Fibroblast of lung (primary cell): ENCODE results near the gene TREML2. TPM values are rescaled to one million over a fixed set of nuclear protein-coding genes. Genes with fewer than 3 reads are reported as not detected.

Experiments used
- DNase-seq, 2 donors: peaks; one replicate each; pipeline versions ENCODE4 v3.0.0 to v3.0.0-alpha.2; 2010; ENCODE audit warnings: low read depth in 2 of 2
- H2AFZ ChIP-seq: 2 replicates; pipeline ENCODE4 v1.5.1; 2012; ENCODE audit warnings: low read length, control low read depth, inconsistent platforms
- H3K27ac ChIP-seq: 2 replicates; pipeline ENCODE4 v1.5.1; 2011; ENCODE audit warnings: low read length, control low read depth; ENCODE audit not compliant: insufficient read depth
- H3K27me3 ChIP-seq: 2 replicates; pipeline ENCODE4 v1.5.1; 2011; ENCODE audit warnings: mild to moderate bottlenecking, low read length; ENCODE audit not compliant: control insufficient read depth, insufficient read depth
- H3K36me3 ChIP-seq: 2 replicates; pipeline ENCODE4 v1.5.1; 2011; ENCODE audit warnings: low read length; ENCODE audit not compliant: control insufficient read depth, insufficient read depth
- H3K4me1 ChIP-seq: 2 replicates; pipeline ENCODE4 v1.5.1; 2011; ENCODE audit warnings: low read length; ENCODE audit not compliant: control insufficient read depth, insufficient read depth; ENCODE audit errors: extremely low read depth
- H3K4me2 ChIP-seq: 2 replicates; pipeline ENCODE4 v1.5.1; 2011; ENCODE audit warnings: low read length, control low read depth; ENCODE audit not compliant: insufficient read depth; ENCODE audit errors: extremely low read depth
- H3K4me3 ChIP-seq, 4 experiments: fragments of 200-600 bp in 1 of 4; sonication (generic) in 1 of 4; replicated peaks in 1 of 4; 2 replicates each; pipeline ENCODE4 v1.5.1; 2011 to 2016; ENCODE audit warnings: low read length in 4 of 4, low read depth in 3 of 4, mild to moderate bottlenecking in 3 of 4, control low read depth in 2 of 4, inconsistent platforms in 1 of 4, mixed read lengths in 1 of 4; ENCODE audit not compliant: insufficient read depth in 1 of 4; ENCODE audit errors: control extremely low read depth in 1 of 4
- H3K79me2 ChIP-seq: 2 replicates; pipeline ENCODE4 v1.5.1; 2012; ENCODE audit warnings: mild to moderate bottlenecking, low read length, inconsistent platforms; ENCODE audit not compliant: control insufficient read depth, insufficient read depth
- H3K9ac ChIP-seq: 2 replicates; pipeline ENCODE4 v1.5.1; 2011; ENCODE audit warnings: mild to moderate bottlenecking, low read length, control low read depth; ENCODE audit not compliant: insufficient read depth
- H3K9me3 ChIP-seq: 2 replicates; pipeline ENCODE4 v1.5.1; 2012; ENCODE audit warnings: low read depth, low read length; ENCODE audit not compliant: control insufficient read depth, insufficient read depth
- H4K20me1 ChIP-seq: 2 replicates; pipeline ENCODE4 v1.5.1; 2011; ENCODE audit warnings: low read length; ENCODE audit not compliant: control insufficient read depth, insufficient read depth; ENCODE audit errors: extremely low read depth
- CTCF ChIP-seq, 2 donors: IDR thresholded peaks in 1 of 2; conservative IDR thresholded peaks in 1 of 2; 1 replicate in 1 of 2; 2 replicates in 1 of 2; pipeline ENCODE4 v1.5.1; 2011 to 2012; ENCODE audit warnings: low read length in 2 of 2, control low read depth in 1 of 2, inconsistent platforms in 1 of 2, low read depth in 1 of 2, mild to moderate bottlenecking in 1 of 2
- EZH2 ChIP-seq: IDR thresholded peaks from 2 replicates; pipeline ENCODE4 v1.5.1; 2012; ENCODE audit warnings: low read length, control low read depth, mild to moderate bottlenecking; ENCODE audit errors: missing control alignments
- polyA plus RNA-seq, 2 donors: library from polyadenylated mRNA; depleted of rRNA in 1 of 2; stranded (reverse) in 1 of 2; unstranded in 1 of 2; fragments of >200 nt; gene quantifications; 2 replicates each; pipeline ENCODE4 v1.2.1, GENCODE V29; 2011 to 2012; ENCODE audit warnings: missing spikeins in 1 of 2
- total RNA-seq: library from RNA; depleted of rRNA; stranded (reverse); fragments of >200 nt; gene quantifications from 2 replicates; pipeline ENCODE4 v1.2.1, GENCODE V29; 2014

Gene TREML2
- total and polyA plus RNA-seq, 2 donors (not counting 1 experiment from before 2014, with no cell fraction given): not detected

- DNase-seq: no peak
- no peaks in the 10 kb centered on the region for H3K27me3 ChIP-seq
- TF ChIP-seq CTCF (conservative IDR thresholded peaks at IDR 0.05 in 1 of 2, IDR thresholded peaks at IDR 0.05 in 1 of 2; ENCODE audit: low read depth in 1 of 2, low read length in 2 of 2) (no peak), EZH2 (no peak)
Measured at GRCh38 chr6:41222513-41222912, 21.6 kb upstream of the TREML2 start.

GRCh38 chr6:41222045-41222444 lies 21.1 kb upstream of the TREML2 start:
- Histone ChIP-seq H3K4me3 (no peak overlapping the region), H3K9ac (no peak overlapping the region), H3K9me3 (no peaks in the 10 kb centered on the region), H3K27ac (no peak overlapping the region), H3K36me3 (no peaks in the 10 kb centered on the region), H3K79me2 (no peaks in the 10 kb centered on the region), H2AFZ (no peak overlapping the region), H3K4me1 (no peaks in the 10 kb centered on the region), H3K4me2 (no peak overlapping the region), H3K27me3 (no peaks in the 10 kb centered on the region), H4K20me1 (no peaks in the 10 kb centered on the region)
- no peak for DNase-seq
- no peak for TF ChIP-seq CTCF (conservative IDR thresholded peaks at IDR 0.05 in 1 of 2, IDR thresholded peaks at IDR 0.05 in 1 of 2; ENCODE audit: low read depth in 1 of 2, low read length in 2 of 2)
- TF ChIP-seq EZH2: no peak

More at GRCh38 chr6:41222513-41222912, 21.6 kb upstream of the TREML2 start:
- H4K20me1 ChIP-seq: no peaks in the 10 kb centered on the region
- no peak overlapping the region for H2AFZ ChIP-seq
- H3K4me2 ChIP-seq: no peak overlapping the region
- no peaks in the 10 kb centered on the region for H3K9me3 ChIP-seq
- H3K27ac ChIP-seq: no peak overlapping the region
- H3K36me3 ChIP-seq: no peaks in the 10 kb centered on the region
- H3K9ac ChIP-seq: no peak overlapping the region
- H3K4me1 ChIP-seq: no peaks in the 10 kb centered on the region
- H3K79me2 ChIP-seq: no peaks in the 10 kb centered on the region
- H3K4me3 ChIP-seq: no peak overlapping the region

DNA sequence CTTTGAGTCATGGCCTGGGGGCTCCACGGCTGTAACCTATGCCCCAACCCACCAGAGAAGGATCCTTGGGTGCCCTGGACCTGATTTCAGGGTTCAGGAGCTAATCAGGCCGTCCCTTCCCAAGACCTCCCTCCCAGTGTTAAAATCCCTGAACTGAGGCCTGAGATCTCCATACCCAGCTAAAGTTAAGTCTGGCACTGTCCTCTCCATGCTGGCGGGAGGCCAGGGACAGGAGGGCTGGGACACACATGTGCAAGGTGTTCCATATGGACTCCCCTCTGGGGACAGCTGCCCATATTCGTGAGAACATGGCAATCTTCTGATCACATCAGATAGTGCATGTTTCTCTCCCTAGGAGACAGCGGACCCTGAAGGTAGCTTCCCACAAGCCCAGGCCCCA lies 15.7 kb upstream of the TREML2 start:
- H3K4me1 ChIP-seq: no peaks in the 10 kb centered on the region
- H3K79me2 ChIP-seq: no peaks in the 10 kb centered on the region
- H3K4me2 ChIP-seq: no peak overlapping the region
- no peaks in the 10 kb centered on the region for H3K9me3 ChIP-seq
- H2AFZ ChIP-seq: no peak overlapping the region
- H3K4me3 ChIP-seq: no peak overlapping the region
- H3K27me3 ChIP-seq: no peaks in the 10 kb centered on the region
- no peaks in the 10 kb centered on the region for H3K36me3 ChIP-seq
- no peak for DNase-seq
- H4K20me1 ChIP-seq: no peaks in the 10 kb centered on the region
- H3K9ac ChIP-seq: no peak overlapping the region
- TF ChIP-seq EZH2 (no peak), CTCF (conservative IDR thresholded peaks at IDR 0.05 in 1 of 2, IDR thresholded peaks at IDR 0.05 in 1 of 2; ENCODE audit: low read depth in 1 of 2, low read length in 2 of 2) (no peak)
- no peak overlapping the region for H3K27ac ChIP-seq
